Neutrophil (primary cell): Measurements from ENCODE around the gene MAN2B2.

Source experiments
- H3K27ac ChIP-seq: fragments of 200-600 bp; sonication (generic); 2 replicates; pipeline ENCODE4 v1.5.1; 2016; ENCODE audit warnings: mild to moderate bottlenecking, moderate library complexity
- H3K27me3 ChIP-seq: fragments of 200-600 bp; sonication (generic); 2 replicates; pipeline ENCODE4 v1.6.0; 2016; ENCODE audit warnings: mild to moderate bottlenecking
- H3K36me3 ChIP-seq: fragments of 200-600 bp; sonication (generic); 2 replicates; pipeline ENCODE4 v1.5.1; 2017
- H3K4me1 ChIP-seq, 2 experiments: fragments of 200-600 bp in 1 of 2; sonication (generic) in 1 of 2; 1 replicate in 1 of 2; 2 replicates in 1 of 2; pipeline versions ENCODE4 v1.5.1 to v1.6.1; 2013 to 2016; ENCODE audit warnings: low read depth in 1 of 2, low read length in 1 of 2, mild to moderate bottlenecking in 1 of 2, moderate library complexity in 1 of 2; ENCODE audit not compliant: control insufficient read depth in 1 of 2, insufficient read depth in 1 of 2
- H3K4me3 ChIP-seq, 2 experiments: fragments of 200-600 bp in 1 of 2; sonication (generic) in 1 of 2; 1 replicate in 1 of 2; 2 replicates in 1 of 2; pipeline ENCODE4 v1.5.1; 2013 to 2016; ENCODE audit warnings: low read depth in 1 of 2, low read length in 1 of 2, mild to moderate bottlenecking in 1 of 2, moderate library complexity in 1 of 2
- H3K9me3 ChIP-seq: fragments of 200-600 bp; sonication (generic); 2 replicates; pipeline ENCODE4 v1.5.1; 2016
- TF ChIP-seq, protein P1 (sequence below): fragments of 200-600 bp; sonication (generic); IDR thresholded peaks from 2 replicates; pipeline ENCODE4 v1.5.1; 2016; ENCODE audit warnings: antibody characterized with exemption

MAN2B2 gene

DNA sequence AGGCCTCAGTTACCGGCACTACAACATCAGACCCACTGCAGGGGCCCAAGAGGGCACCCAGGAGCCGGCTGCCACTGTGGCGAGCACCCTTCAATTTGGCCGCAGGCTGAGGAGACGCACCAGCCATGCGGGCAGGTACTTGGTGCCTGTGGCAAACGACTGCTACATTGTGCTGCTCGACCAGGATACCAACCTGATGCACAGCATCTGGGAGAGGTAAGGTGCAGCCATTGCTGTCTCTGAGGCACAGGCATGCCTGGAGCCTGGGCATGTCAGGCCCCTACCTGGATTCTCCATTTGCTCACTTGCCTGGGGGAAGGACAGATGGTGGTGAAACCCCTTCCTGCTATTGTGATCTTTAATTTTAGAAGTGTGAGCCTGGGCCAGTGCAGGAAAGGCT, 30.1 kb downstream of the MAN2B2 start:
- TF ChIP-seq, protein P1, sequence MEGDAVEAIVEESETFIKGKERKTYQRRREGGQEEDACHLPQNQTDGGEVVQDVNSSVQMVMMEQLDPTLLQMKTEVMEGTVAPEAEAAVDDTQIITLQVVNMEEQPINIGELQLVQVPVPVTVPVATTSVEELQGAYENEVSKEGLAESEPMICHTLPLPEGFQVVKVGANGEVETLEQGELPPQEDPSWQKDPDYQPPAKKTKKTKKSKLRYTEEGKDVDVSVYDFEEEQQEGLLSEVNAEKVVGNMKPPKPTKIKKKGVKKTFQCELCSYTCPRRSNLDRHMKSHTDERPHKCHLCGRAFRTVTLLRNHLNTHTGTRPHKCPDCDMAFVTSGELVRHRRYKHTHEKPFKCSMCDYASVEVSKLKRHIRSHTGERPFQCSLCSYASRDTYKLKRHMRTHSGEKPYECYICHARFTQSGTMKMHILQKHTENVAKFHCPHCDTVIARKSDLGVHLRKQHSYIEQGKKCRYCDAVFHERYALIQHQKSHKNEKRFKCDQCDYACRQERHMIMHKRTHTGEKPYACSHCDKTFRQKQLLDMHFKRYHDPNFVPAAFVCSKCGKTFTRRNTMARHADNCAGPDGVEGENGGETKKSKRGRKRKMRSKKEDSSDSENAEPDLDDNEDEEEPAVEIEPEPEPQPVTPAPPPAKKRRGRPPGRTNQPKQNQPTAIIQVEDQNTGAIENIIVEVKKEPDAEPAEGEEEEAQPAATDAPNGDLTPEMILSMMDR, result no peak
- Histone ChIP-seq H3K4me3 (no peak overlapping the region), H3K27ac (no peak overlapping the region), H3K9me3 (no peaks in the 10 kb centered on the region), H3K27me3 (no peaks in the 10 kb centered on the region), H3K36me3 (peaks cover 100% of the 10 kb centered on the region), H3K4me1 (no peaks in the 10 kb centered on the region)

- no peaks in the 10 kb centered on the region for H3K9me3 ChIP-seq
- H3K36me3 ChIP-seq, result peaks cover 100% of the 10 kb centered on the region
- H3K4me3 ChIP-seq, result no peak overlapping the region
- no peaks in the 10 kb centered on the region for H3K27me3 ChIP-seq
- no peak overlapping the region for H3K27ac ChIP-seq
- no peaks in the 10 kb centered on the region for H3K4me1 ChIP-seq
- TF ChIP-seq, protein P1, result no peak
Observed at GRCh38 chr4:6605605-6606004, 30.6 kb downstream of the MAN2B2 start.

- TF ChIP-seq, protein P1, result no peak
- Histone ChIP-seq H3K4me1 (no peaks in the 10 kb centered on the region), H3K9me3 (no peaks in the 10 kb centered on the region), H3K27me3 (no peaks in the 10 kb centered on the region), H3K27ac (no peak overlapping the region), H3K4me3 (no peak overlapping the region), H3K36me3 (peaks cover 100% of the 10 kb centered on the region)
Observed at GRCh38 chr4:6606465-6607235, 31.7 kb downstream of the MAN2B2 start.

DNA sequence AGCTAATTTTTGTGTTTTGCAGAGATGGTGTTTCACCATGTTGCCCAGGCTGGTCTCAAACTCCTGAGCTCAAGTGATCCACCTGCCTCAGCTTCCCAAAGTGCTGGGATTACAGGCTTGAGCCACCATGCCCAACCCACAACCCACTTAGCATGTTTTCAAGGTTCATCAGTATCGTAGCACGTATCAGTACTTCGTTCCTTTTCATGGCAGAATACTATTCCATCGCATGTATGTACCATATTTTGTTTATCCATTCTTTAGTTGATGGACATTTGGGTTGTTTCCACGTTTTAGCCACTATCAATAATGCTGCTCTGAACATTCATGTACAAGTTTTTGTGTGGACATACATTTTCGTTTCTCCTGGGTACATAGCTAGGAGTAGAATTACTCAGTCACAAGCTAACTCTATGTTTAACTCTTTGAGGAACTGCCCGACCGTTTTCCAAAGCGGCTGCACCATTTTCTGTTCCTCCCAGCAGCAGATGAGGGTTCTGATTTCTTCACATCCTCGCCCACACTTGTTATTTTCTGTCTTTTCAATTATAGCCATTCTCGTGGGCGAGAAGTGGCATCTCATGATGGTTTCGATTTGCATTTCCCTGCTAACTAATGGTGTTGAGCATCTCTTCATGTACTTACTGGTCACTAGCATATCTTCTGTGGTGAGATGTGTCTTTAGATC, 32.5 kb downstream of the MAN2B2 start:
- Histone ChIP-seq H3K27me3 (no peaks in the 10 kb centered on the region), H3K9me3 (no peaks in the 10 kb centered on the region), H3K4me3 (no peak overlapping the region), H3K36me3 (peaks cover 100% of the 10 kb centered on the region), H3K4me1 (no peaks in the 10 kb centered on the region), H3K27ac (no peak overlapping the region)
- TF ChIP-seq, protein P1, result no peak

GRCh38 chr4:6608758-6609414, 33.9 kb downstream of the MAN2B2 start:
- no peaks in the 10 kb centered on the region for H3K9me3 ChIP-seq

More at GRCh38 chr4:6608758-6609414, 33.9 kb downstream of the MAN2B2 start:
- Histone ChIP-seq H3K4me1 (no peaks in the 10 kb centered on the region), H3K4me3 (no peak overlapping the region), H3K27me3 (no peaks in the 10 kb centered on the region), H3K27ac (no peak overlapping the region), H3K36me3 (peaks cover 99% of the 10 kb centered on the region)
- TF ChIP-seq, protein P1, result no peak
